ENCODE measurements around the gene HES4. TPM values are rescaled to one million over a fixed set of nuclear protein-coding genes. Genes with fewer than 3 reads are reported as not detected.

Gene HES4
- total RNA-seq, 1 donor from 2014 or later = 149 TPM

DNA sequence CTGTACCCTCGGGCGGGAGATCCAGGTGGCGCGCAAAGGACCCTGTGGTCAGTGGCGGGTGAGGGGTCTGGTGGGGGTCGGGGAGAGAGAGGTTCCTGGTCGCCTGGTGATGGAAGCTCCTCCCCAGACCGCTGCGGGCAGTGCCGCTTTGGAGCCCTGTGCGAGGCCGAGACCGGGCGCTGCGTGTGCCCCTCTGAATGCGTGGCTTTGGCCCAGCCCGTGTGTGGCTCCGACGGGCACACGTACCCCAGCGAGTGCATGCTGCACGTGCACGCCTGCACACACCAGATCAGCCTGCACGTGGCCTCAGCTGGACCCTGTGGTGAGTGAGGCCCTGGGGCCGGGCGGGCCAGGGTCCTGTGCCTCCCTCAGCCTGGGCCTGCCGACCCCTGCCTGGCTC, 43.5 kb upstream of the HES4 start:
- DNase-seq (ENCODE audit: low read depth) (no peak), FAIRE-seq (no peak)
- Histone ChIP-seq H3K9me3 (ENCODE audit: insufficient read depth, low read depth, low read length) (no peaks in the 10 kb centered on the region), H3K27me3 (ENCODE audit: insufficient read depth, low read length) (no peaks in the 10 kb centered on the region), H3K36me3 (ENCODE audit: insufficient read depth, low read length) (no peaks in the 10 kb centered on the region), H3K9ac (ENCODE audit: low read length) (no peak overlapping the region), H3K4me2 (ENCODE audit: low read length) (no peak overlapping the region), H3K79me2 (ENCODE audit: insufficient read depth, low read length) (peaks cover 21% of the 10 kb centered on the region), H4K20me1 (ENCODE audit: insufficient read depth, low read length) (peaks cover 56% of the 10 kb centered on the region), H3K27ac (ENCODE audit: low read depth, low read length) (no peak overlapping the region), H3K4me1 (ENCODE audit: insufficient read depth, low read length) (peaks cover 7% of the 10 kb centered on the region), H3K4me3 (ENCODE audit: insufficient read depth, low read depth, low read length) (no peak overlapping the region), H2AFZ (ENCODE audit: low read depth, low read length) (no peak overlapping the region)
- peaks cover 3% of the 10 kb centered on the region for H3K4me1 Mint-ChIP-seq (ENCODE audit: low read depth, unreplicated experiment)
- no peaks in the 10 kb centered on the region for H3K27me3 Mint-ChIP-seq (ENCODE audit: low read depth, unreplicated experiment)
- TF ChIP-seq, protein P1, sequence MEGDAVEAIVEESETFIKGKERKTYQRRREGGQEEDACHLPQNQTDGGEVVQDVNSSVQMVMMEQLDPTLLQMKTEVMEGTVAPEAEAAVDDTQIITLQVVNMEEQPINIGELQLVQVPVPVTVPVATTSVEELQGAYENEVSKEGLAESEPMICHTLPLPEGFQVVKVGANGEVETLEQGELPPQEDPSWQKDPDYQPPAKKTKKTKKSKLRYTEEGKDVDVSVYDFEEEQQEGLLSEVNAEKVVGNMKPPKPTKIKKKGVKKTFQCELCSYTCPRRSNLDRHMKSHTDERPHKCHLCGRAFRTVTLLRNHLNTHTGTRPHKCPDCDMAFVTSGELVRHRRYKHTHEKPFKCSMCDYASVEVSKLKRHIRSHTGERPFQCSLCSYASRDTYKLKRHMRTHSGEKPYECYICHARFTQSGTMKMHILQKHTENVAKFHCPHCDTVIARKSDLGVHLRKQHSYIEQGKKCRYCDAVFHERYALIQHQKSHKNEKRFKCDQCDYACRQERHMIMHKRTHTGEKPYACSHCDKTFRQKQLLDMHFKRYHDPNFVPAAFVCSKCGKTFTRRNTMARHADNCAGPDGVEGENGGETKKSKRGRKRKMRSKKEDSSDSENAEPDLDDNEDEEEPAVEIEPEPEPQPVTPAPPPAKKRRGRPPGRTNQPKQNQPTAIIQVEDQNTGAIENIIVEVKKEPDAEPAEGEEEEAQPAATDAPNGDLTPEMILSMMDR (IDR thresholded peaks at IDR 0.05; ENCODE audit: insufficient read depth, low read depth, low read length) = no peak
- TF ChIP-seq EZH2 (IDR thresholded peaks at IDR 0.05; ENCODE audit: insufficient read depth, low read length) = no peak
- no peak overlapping the region for H3K27ac Mint-ChIP-seq (ENCODE audit: unreplicated experiment)
- H3K9me3 Mint-ChIP-seq (ENCODE audit: unreplicated experiment) = no peaks in the 10 kb centered on the region
- peaks cover 13% of the 10 kb centered on the region for H3K36me3 Mint-ChIP-seq (ENCODE audit: low read depth, unreplicated experiment)
- H3K4me3 Mint-ChIP-seq (ENCODE audit: unreplicated experiment) = no peak overlapping the region

DNA sequence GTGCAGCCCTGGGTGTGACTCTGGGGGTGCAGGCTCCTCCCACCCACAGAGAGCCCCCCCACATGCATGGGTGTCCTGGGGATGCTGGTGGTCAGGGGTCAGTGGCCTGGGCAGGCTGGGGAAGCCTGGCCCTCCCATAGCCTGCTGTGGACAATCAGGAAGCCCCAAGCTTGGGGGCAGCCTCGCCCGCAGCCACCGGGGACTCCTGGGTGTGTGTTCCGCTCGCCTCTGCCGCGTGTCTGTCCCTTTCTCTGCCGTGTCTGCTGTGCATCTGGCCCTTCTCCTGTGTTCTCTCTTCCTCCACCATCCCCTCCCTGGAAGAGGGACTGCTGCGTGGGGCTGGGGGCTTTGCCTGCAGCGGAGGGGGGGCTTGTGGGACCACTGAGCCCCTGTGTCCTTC, 42.9 kb upstream of the HES4 start:
- TF ChIP-seq, protein P1 (IDR thresholded peaks at IDR 0.05; ENCODE audit: insufficient read depth, low read depth, low read length) = no peak
- TF ChIP-seq EZH2 (IDR thresholded peaks at IDR 0.05; ENCODE audit: insufficient read depth, low read length) = no peak
- DNase-seq (ENCODE audit: low read depth) (no peak), FAIRE-seq (no peak)
- Mint-ChIP-seq H3K4me1 (ENCODE audit: low read depth, unreplicated experiment) (peaks cover 3% of the 10 kb centered on the region), H3K4me3 (ENCODE audit: unreplicated experiment) (no peak overlapping the region), H3K9me3 (ENCODE audit: unreplicated experiment) (no peaks in the 10 kb centered on the region), H3K27me3 (ENCODE audit: low read depth, unreplicated experiment) (no peaks in the 10 kb centered on the region), H3K27ac (ENCODE audit: unreplicated experiment) (no peak overlapping the region), H3K36me3 (ENCODE audit: low read depth, unreplicated experiment) (peaks cover 16% of the 10 kb centered on the region)
- Histone ChIP-seq H3K4me1 (ENCODE audit: insufficient read depth, low read length) (peaks cover 7% of the 10 kb centered on the region), H4K20me1 (ENCODE audit: insufficient read depth, low read length) (peaks cover 62% of the 10 kb centered on the region), H3K9me3 (ENCODE audit: insufficient read depth, low read depth, low read length) (no peaks in the 10 kb centered on the region), H3K79me2 (ENCODE audit: insufficient read depth, low read length) (peaks cover 22% of the 10 kb centered on the region), H3K9ac (ENCODE audit: low read length) (no peak overlapping the region), H3K36me3 (ENCODE audit: insufficient read depth, low read length) (no peaks in the 10 kb centered on the region), H3K4me2 (ENCODE audit: low read length) (no peak overlapping the region), H2AFZ (ENCODE audit: low read depth, low read length) (no peak overlapping the region), H3K27ac (ENCODE audit: low read depth, low read length) (no peak overlapping the region), H3K4me3 (ENCODE audit: insufficient read depth, low read depth, low read length) (no peak overlapping the region), H3K27me3 (ENCODE audit: insufficient read depth, low read length) (no peaks in the 10 kb centered on the region)

GRCh38 chr1:1041873-1042272, 42.0 kb upstream of the HES4 start:
- peaks cover 3% of the 10 kb centered on the region for H3K4me1 Mint-ChIP-seq (ENCODE audit: low read depth, unreplicated experiment)
- no peaks in the 10 kb centered on the region for H3K36me3 ChIP-seq (ENCODE audit: insufficient read depth, low read length)
- H3K27me3 Mint-ChIP-seq (ENCODE audit: low read depth, unreplicated experiment) = no peaks in the 10 kb centered on the region
- TF ChIP-seq, protein P1 (IDR thresholded peaks at IDR 0.05; ENCODE audit: insufficient read depth, low read depth, low read length) = no peak
- no peak for TF ChIP-seq EZH2 (IDR thresholded peaks at IDR 0.05; ENCODE audit: insufficient read depth, low read length)
- H3K79me2 ChIP-seq (ENCODE audit: insufficient read depth, low read length) = peaks cover 22% of the 10 kb centered on the region
- peaks cover 72% of the 10 kb centered on the region for H4K20me1 ChIP-seq (ENCODE audit: insufficient read depth, low read length)
- no peak overlapping the region for H3K4me3 Mint-ChIP-seq (ENCODE audit: unreplicated experiment)
- H3K9me3 ChIP-seq (ENCODE audit: insufficient read depth, low read depth, low read length) = no peaks in the 10 kb centered on the region
- no peak overlapping the region for H3K9ac ChIP-seq (ENCODE audit: low read length)
- no peak overlapping the region for H3K4me3 ChIP-seq (ENCODE audit: insufficient read depth, low read depth, low read length)
- no peak for DNase-seq (ENCODE audit: low read depth)
- no peaks in the 10 kb centered on the region for H3K9me3 Mint-ChIP-seq (ENCODE audit: unreplicated experiment)
- H3K27me3 ChIP-seq (ENCODE audit: insufficient read depth, low read length) = no peaks in the 10 kb centered on the region
- H3K4me2 ChIP-seq (ENCODE audit: low read length) = no peak overlapping the region
- no peak overlapping the region for H2AFZ ChIP-seq (ENCODE audit: low read depth, low read length)
- no peak overlapping the region for H3K27ac Mint-ChIP-seq (ENCODE audit: unreplicated experiment)
- peaks cover 7% of the 10 kb centered on the region for H3K4me1 ChIP-seq (ENCODE audit: insufficient read depth, low read length)
- peaks cover 17% of the 10 kb centered on the region for H3K36me3 Mint-ChIP-seq (ENCODE audit: low read depth, unreplicated experiment)
- H3K27ac ChIP-seq (ENCODE audit: low read depth, low read length) = no peak overlapping the region
- FAIRE-seq = no peak
